ENCODE results near the gene KPNA2. TPM values are rescaled to one million over a fixed set of nuclear protein-coding genes. Genes with fewer than 3 reads are reported as not detected.
A peak's percentile ranks its signal among the peaks of the same experiment; 100 is the strongest.
"Not testable (repeated sequence)": the region's sequence is repeated elsewhere in the genome, so short reads cannot be mapped to it uniquely, and the experiment has no call there.

The KPNA2 gene
- 10 to 100 TPM; 21.8 to 40.2 TPM for total RNA-seq
- long read RNA-seq, transcript KPNA2-201 (11 exons, 2,181 nt), result major isoform, 33 of 42 reads
- long read RNA-seq, partial matches to known transcripts, result 8 of 42 reads
- long read RNA-seq, other reads (novel, unspliced or antisense), result 1 of 42 reads

DNA sequence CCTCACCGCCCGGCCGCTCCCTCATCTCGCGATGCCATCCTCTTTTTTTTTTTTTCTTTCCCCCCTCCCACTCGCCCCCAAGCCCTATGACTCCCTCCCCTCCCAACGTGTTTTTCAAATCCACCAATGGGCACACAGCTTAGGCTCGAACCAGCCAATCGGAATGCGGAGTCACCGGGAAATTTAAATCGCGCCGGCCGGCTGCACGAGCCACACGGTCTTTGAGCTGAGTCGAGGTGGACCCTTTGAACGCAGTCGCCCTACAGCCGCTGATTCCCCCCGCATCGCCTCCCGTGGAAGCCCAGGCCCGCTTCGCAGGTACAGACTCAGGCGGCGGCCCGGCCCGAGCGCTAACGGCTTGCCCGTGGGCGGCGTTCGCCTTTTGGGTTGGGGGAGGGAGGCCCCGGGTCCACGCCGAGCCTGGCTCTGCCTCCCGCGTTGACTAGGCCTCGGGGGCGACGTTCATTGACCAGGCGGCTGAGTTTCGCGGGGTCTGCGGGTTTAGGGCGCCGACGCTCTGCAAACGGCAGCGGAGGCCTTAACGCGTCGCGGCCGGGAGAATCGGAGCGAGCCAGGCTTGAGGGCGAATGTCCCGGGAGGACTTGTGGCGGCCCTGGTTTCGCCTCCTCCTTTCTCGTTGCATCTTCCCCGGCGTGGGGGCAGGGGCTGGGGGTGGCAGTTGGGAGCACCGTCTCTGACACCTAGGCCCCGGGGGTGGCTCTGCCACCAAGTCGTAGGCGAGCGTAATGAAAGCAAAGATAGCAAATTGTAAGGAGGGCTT lies at the start of gene KPNA2:
TSS of gene KPNA2 (plus strand) at position 213 of the 781 bp plus-strand sequence. CDS start 1,398 bp downstream, outside the sequence.
- intact Hi-C loops (cut with DNase I), result loop anchor here in 1 of 2 donors (5.0 kb wide), 1 partner anchor 67 kb away; no protein-coding TSS in a partner anchor
- ATAC-seq (peak; percentile 98), DNase-seq (peak; percentile 95)

GRCh38 chr17:67990909-67991308 lies 44.6 kb upstream of the KPNA2 start:
- intact Hi-C loops (cut with DNase I), result no loop called here
- no peak for ATAC-seq
- no peak for DNase-seq

DNA sequence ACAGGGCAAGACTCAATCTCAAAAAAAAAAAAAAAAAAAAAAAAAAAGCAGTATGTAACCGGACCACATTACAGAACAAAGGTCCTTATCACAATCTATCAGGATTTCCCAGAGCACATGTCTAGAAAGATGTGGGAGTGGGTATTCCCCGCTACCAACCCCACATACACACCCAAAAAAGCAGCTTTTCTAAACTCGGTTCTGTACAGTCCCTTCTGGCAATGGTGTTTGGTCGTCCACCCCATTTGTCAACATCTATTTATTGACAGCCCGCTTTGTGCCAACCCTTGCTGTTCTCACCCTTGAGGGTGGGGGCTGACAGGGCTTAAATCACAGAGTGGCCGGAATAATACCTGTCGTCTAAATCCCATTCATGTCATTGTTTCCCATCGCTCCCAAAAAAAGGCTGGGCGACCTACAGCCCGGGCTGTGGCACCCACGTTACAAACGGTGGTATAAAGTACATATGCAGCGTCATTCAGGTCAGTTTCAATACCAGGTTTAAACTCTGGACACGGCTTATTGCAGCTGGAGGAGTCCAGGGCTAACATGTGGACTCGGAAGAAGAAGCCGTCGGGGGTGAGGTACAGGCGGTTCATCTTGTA lies 42.9 kb upstream of the KPNA2 start:
- DNase-seq (no peak), ATAC-seq (no peak)
- intact Hi-C loops (cut with DNase I), result no loop called here

GRCh38 chr17:67993153-67993997 lies 42.2 kb upstream of the KPNA2 start:
- DNase-seq (peak; percentile 87), ATAC-seq (peak; percentile 79 to 89)
- intact Hi-C loops (cut with DNase I), result no loop called here

DNA sequence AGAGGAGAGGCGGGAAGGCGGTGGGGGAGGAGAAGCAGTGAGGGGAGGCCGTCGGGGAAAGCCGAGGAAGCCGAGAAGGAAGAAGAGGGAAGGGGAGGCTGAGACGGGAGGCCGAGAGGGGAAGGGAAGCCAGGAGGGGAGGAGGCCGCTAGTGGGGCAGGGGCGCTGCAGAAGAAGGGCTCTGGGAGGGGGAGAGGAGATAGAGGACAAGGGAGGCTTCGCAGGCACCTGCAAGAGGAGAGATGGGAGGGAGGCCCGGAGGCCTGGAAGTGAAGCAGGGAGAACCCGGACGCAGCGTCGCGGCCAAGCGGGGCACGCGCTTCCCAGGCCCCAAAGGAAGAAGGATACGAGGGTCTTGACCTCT lies 41.6 kb upstream of the KPNA2 start:
- no peak for DNase-seq
- ATAC-seq, result peak in 1 of 2 donors; percentile 1
- intact Hi-C loops (cut with DNase I), result loop anchor here in 1 of 2 donors (2.0 kb wide), 1 partner anchor 27 kb away; no protein-coding TSS in a partner anchor

DNA sequence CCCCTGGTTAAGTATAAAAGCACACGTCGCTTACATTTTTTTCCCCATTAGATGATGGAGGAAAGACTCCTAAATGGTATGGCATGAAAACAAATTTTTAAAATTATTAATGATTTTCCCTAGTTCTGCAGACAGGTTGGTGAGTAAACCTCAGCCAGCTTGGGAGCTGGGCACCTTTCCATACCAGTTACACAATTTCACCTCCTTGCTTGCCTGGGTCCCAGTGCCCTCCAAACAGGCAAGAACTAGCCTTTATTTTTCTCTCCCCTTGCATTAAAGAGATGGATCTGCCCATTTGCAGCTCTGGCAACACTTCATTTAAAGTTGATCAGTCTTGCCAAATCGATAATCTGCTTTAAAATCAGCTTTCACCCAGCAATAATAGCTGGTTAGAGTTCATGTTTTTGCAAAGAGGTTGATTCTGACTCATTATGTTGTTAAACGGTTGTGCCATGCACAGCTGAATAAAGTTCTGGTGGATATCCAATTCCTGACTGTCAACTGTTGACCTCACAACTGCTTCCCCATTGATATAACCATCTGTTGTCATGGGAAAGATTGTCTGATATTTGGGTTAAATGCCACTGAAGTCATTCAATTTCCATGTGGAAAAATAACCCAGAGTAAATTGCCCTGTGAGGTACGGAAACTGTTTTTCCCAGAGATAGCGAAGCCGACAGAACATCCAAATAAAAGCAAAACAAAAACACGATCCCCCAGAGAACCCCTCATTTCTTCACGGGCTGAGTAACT lies 40.5 kb upstream of the KPNA2 start:
- ATAC-seq (peak in 1 of 2 donors; percentile 50), DNase-seq (no peak)
- intact Hi-C loops (cut with DNase I), result loop anchor here in 1 of 2 donors (2.0 kb wide), 1 partner anchor 26 kb away; no protein-coding TSS in a partner anchor

- DNase-seq, result peak; percentile 49
- peak; percentile 4 to 10 for ATAC-seq
- intact Hi-C loops (cut with DNase I), result loop anchor here in 1 of 2 donors (2.0 kb wide), 1 partner anchor 25 kb away; no protein-coding TSS in a partner anchor
Measured at GRCh38 chr17:67995570-67996263, 39.8 kb upstream of the KPNA2 start.

DNA sequence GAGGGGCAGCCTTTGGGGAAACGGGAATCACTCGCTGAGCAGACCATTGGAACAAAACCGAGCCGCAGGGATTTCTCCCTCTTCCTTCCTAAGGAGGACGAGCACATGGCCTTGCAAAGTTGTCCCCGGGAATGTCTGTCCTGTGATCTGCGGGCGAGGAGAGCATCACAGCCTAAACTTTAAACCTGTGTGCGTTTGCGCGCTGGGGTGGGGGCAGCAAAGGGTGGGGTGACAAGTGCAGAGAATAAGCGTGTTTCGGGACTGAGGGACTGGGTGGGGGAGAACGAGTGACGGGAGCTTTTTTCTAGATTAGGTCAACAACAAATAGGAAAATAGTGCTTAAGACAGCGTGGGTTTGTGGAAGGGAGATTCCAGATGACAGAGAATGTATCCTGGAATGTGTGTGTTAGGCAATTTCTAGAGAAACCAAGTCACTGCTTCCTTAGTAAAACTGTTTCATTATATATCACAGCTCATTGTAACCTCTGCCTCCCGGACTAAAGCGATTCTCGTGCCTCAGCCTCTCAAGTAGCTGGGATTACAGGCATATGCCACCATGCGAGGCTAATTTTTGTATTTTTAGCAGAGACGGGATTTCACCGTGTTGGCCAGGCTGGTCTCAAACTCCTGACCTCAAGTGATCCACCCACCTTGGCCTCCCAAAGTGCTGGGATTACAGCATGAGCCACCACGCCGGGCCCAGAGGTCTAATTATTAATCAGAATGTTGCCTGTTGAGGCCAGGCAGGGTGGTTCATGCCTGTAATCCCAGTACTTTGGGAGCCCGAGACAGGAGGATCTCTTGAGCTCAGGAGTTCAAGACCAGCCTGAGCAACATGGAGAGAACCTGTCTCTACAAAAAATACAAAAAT lies 39.0 kb upstream of the KPNA2 start, which contains the start of gene C17orf58:
TSS of gene C17orf58 (minus strand) at position 169 of the 871 bp plus-strand sequence. CDS start 271 bp downstream, outside the sequence.
- ATAC-seq; intact Hi-C loops (cut with DNase I); DNase-seq: not testable (repeated sequence)

GRCh38 chr17:67998466-67998865 lies 37.1 kb upstream of the KPNA2 start:
- intact Hi-C loops (cut with DNase I), result no loop called here
- DNase-seq (no peak), ATAC-seq (no peak)

GRCh38 chr17:67999291-67999911 lies 36.1 kb upstream of the KPNA2 start:
- ATAC-seq (no peak), DNase-seq (no peak)
- intact Hi-C loops (cut with DNase I), result no loop called here

GRCh38 chr17:68004201-68004600 lies 31.3 kb upstream of the KPNA2 start:
- intact Hi-C loops (cut with DNase I), result no loop called here
- ATAC-seq (no peak), DNase-seq (no peak)

GRCh38 chr17:68006797-68007196 lies 28.7 kb upstream of the KPNA2 start:
- DNase-seq (no peak), ATAC-seq (peak; percentile 86 to 98)
- intact Hi-C loops (cut with DNase I), result no loop called here

- intact Hi-C loops (cut with DNase I), result no loop called here
- DNase-seq (peak; percentile 50), ATAC-seq (peak in 1 of 2 donors; percentile 75)
Measured at GRCh38 chr17:68011199-68011665, 24.3 kb upstream of the KPNA2 start.

DNA sequence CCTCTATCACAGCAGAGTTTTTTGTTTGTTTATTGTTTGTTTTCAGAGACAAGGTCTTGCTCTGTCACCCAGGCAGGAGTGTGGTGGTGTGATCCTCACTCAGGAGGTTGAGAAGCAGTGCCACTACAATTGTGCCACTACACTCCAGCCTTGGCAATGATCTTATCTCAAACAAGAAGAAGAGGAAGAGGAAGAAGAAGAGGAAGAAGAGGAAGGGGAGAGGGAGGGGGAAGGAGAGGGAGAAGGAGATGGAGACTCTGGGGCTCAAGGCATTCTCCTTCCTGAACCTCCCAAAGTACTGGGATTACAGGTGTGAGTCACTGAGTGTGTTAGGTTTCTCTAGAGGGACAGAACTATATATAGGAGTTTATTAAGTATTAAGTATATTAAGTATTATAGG lies 22.1 kb upstream of the KPNA2 start:
- intact Hi-C loops (cut with DNase I), result no loop called here
- no peak for DNase-seq
- no peak for ATAC-seq

DNA sequence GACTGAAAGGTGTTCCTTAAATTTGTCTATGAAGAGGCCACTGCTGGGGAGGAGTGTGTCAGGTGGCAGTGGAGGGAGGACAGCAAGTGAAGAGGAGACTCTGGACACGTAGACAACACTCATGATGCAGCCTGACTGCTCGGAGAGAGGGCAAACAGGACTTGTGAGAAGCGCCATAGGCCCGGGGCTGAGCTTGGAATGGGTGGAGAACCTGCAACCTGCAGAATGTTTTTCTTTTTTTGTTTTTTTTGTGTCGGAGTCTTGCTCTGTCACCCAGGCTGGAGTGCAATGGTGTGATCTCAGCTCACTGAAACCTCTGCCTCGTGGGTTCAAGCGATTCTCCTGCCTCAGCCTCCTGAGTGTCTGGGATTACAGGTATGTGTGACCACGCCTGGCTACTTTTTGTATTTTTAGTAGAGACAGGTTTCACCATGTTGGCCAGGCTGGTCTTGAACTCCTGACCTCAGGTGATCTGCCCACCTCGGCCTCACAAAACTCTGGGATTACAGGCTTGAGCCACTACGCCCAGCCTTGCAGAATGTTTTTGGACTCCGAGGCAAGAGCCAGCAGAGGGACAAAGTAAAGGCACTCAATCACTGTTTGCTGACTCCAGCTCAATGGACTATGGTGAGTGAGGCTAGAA lies 20.3 kb upstream of the KPNA2 start:
- no peak for DNase-seq
- intact Hi-C loops (cut with DNase I), result no loop called here
- ATAC-seq, result no peak

- ATAC-seq (no peak), DNase-seq (no peak)
- intact Hi-C loops (cut with DNase I), result no loop called here
Measured at GRCh38 chr17:68016838-68017237, 18.7 kb upstream of the KPNA2 start.
